ENCODE results near the gene CADPS2. TPM values are rescaled to one million over a fixed set of nuclear protein-coding genes. Genes with fewer than 3 reads are reported as not detected.

Gene CADPS2
- total and polyA plus RNA-seq, 5 donors from 2014 or later = 0.07 TPM; not detected in 4

DNA sequence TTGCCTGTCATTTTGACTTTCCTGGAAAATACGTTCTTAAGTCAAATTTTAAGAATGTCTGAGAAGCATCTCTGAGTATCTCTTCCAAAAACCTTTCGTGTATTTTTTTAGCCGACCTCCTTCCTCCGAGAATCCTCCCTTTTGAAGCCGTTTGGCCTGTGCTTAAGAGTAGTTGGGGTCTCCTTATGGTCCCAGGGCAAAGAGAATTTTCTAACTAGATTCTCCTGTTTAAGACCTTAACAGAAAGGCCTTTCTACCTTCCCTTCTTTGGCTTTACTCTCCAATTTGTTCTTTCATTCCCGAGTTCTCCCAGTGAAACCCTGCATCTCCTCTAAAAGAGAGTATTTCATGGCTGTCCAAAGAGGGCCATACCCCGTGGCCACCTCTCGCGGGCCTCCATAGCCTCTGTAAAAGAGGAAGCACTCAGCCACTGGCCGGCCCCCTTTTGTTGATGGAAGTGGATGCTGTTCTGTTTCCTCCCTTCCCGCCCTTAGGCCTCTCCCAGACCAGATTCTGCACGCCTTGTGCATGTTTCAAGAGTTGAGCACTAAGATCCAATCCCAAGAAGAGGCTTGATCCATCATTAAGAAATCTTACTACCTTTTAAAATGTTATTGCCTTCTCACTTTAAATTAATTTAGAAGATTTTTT, 575.1 kb downstream of the CADPS2 start:
- Mint-ChIP-seq H3K4me3 (no peak overlapping the region), H3K4me1 (peaks cover 0 to 5% (median 0%) of the 10 kb centered on the region in 4 donors), H3K9me3 (peaks cover 0 to 4% (median 0%) of the 10 kb centered on the region in 7 donors), H3K36me3 (peaks cover 4% of the 10 kb centered on the region), H3K27ac (no peak overlapping the region), H3K27me3 (peaks cover 82% of the 10 kb centered on the region)
- ATAC-seq (ENCODE audit: low read depth in 2 of 2) (no peak), DNase-seq (no peak)
- Histone ChIP-seq H3K36me3 (ENCODE audit: control insufficient read depth, insufficient read depth, low read length) (no peaks in the 10 kb centered on the region), H3K9me3 (ENCODE audit: control insufficient read depth in 2 of 2, low read length in 2 of 2) (no peaks in the 10 kb centered on the region), H3K4me1 (ENCODE audit: control insufficient read depth, insufficient read depth, low read length, poor library complexity, severe bottlenecking) (no peaks in the 10 kb centered on the region), H3K4me3 (ENCODE audit: low read depth, low read length) (no peak overlapping the region), H3K27ac (ENCODE audit: insufficient read depth, low read length, poor library complexity, severe bottlenecking) (no peak overlapping the region), H3K27me3 (ENCODE audit: control insufficient read depth, insufficient read depth, low read length) (peaks cover 29% of the 10 kb centered on the region)

DNA sequence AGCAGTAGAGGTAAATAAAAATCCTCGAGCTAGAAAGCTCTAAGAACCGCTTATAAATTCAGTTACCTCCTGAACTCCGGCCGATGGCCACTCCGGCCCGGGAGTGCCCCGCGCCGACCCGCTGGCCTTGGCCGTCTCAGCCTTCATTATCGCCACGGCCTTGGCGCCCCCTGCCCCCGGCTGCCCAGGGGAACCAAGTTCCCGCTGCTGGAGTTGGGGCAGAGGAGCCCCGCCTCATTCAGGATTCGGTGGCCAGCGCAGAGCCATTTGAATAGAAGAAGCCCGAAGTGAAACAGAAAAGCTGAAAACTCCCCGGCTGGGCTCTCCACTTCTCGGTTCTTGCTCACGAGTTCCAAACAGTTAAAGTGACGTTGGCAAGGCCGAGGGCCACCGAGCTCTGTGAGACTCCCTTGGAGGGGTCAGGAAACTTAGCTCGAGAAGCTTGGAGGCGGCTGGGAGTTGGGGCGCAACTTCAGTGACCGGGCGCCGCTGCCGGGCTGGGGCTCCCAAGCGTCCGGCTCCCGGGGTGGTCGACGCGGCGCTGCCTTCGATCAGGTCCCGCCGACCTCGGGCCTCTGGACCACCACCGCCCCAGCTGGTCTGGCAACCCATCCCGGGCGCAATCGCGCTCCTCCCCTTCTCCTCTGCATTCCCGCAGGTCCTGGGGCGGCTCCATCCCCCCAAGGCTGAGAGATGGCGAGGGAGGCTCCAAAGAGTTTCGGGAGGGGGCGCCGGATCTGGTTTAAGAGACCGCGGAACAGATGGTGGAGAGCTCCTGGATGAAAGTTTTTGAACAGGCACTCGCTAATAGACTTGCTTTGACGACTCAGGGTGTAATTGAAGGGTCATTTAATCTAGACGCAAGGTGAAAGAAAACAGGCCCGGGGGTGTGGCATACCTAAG, 575.9 kb downstream of the CADPS2 start:
- no peak overlapping the region for H3K4me3 Mint-ChIP-seq
- ATAC-seq (ENCODE audit: low read depth in 2 of 2) = no peak
- peaks cover 27% of the 10 kb centered on the region for H3K27me3 ChIP-seq (ENCODE audit: control insufficient read depth, insufficient read depth, low read length)

DNA sequence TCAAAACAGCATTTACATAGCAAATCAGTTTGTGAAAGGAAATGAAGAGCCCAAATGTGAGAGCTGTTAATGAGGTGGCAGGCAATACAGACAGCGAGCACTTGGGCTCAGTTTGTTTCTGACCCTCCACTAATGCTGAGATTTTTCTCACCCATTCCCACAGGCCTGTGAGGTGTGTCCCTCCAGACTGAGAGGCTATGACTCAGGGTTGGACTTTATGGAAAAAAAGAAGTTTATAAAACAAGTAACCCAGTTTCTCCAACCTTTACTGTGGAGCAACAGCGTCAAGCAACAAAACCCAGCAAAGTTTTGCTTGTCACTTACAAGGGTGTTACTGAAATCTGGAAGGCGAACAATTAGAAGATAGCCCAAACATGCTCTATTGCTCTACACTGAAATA, 576.8 kb downstream of the CADPS2 start:
- no peaks in the 10 kb centered on the region for H3K4me1 ChIP-seq (ENCODE audit: control insufficient read depth, insufficient read depth, low read length, poor library complexity, severe bottlenecking)
- H3K36me3 ChIP-seq (ENCODE audit: control insufficient read depth, insufficient read depth, low read length) = no peaks in the 10 kb centered on the region
- no peak overlapping the region for H3K4me3 Mint-ChIP-seq
- H3K9me3 Mint-ChIP-seq = peaks cover 0 to 3% (median 0%) of the 10 kb centered on the region in 7 donors
- H3K4me3 ChIP-seq (ENCODE audit: low read depth, low read length) = no peak overlapping the region
- H3K36me3 Mint-ChIP-seq = peaks cover 4% of the 10 kb centered on the region
- ATAC-seq (ENCODE audit: low read depth in 2 of 2) = no peak
- no peaks in the 10 kb centered on the region for H3K9me3 ChIP-seq (ENCODE audit: control insufficient read depth in 2 of 2, low read length in 2 of 2)
- H3K27me3 Mint-ChIP-seq = peaks cover 74% of the 10 kb centered on the region
- no peak for DNase-seq
- peaks cover 0 to 5% (median 0%) of the 10 kb centered on the region in 4 donors for H3K4me1 Mint-ChIP-seq
- no peak overlapping the region for H3K27ac Mint-ChIP-seq
- peaks cover 26% of the 10 kb centered on the region for H3K27me3 ChIP-seq (ENCODE audit: control insufficient read depth, insufficient read depth, low read length)
- no peak overlapping the region for H3K27ac ChIP-seq (ENCODE audit: insufficient read depth, low read length, poor library complexity, severe bottlenecking)

More for the DNA sequence above, 575.9 kb downstream of the CADPS2 start:
- no peak for DNase-seq
- peaks cover 0 to 5% (median 0%) of the 10 kb centered on the region in 4 donors for H3K4me1 Mint-ChIP-seq
- Histone ChIP-seq H3K36me3 (ENCODE audit: control insufficient read depth, insufficient read depth, low read length) (no peaks in the 10 kb centered on the region), H3K4me3 (ENCODE audit: low read depth, low read length) (no peak overlapping the region), H3K4me1 (ENCODE audit: control insufficient read depth, insufficient read depth, low read length, poor library complexity, severe bottlenecking) (no peaks in the 10 kb centered on the region), H3K27ac (ENCODE audit: insufficient read depth, low read length, poor library complexity, severe bottlenecking) (no peak overlapping the region), H3K9me3 (ENCODE audit: control insufficient read depth in 2 of 2, low read length in 2 of 2) (no peaks in the 10 kb centered on the region)
- H3K27ac Mint-ChIP-seq = no peak overlapping the region
- peaks cover 0 to 4% (median 0%) of the 10 kb centered on the region in 7 donors for H3K9me3 Mint-ChIP-seq
- peaks cover 4% of the 10 kb centered on the region for H3K36me3 Mint-ChIP-seq
- H3K27me3 Mint-ChIP-seq = peaks cover 78% of the 10 kb centered on the region

DNA sequence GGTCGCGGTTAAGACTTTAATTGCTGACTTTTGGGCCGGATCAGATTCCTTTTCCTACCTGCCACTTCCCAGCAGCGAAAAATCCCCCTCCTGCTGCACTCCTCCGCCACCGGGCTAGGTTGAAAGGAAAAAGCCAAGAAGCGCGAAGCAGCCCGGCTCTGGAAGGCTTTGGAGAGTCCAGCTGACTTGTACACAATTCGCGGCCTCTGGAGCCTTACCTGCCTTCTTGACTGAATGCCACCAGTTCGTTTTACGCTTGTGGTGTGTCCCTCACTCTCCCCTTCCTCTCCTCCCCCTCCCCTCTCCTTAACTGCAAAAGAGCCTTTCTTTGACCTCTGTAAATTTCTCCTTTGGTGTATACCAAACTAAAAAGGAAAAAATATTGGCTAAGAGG, 579.0 kb downstream of the CADPS2 start:
- no peak for DNase-seq
- Histone ChIP-seq H3K27me3 (ENCODE audit: control insufficient read depth, insufficient read depth, low read length) (peaks cover 24% of the 10 kb centered on the region), H3K9me3 (ENCODE audit: control insufficient read depth in 2 of 2, low read length in 2 of 2) (no peaks in the 10 kb centered on the region), H3K4me1 (ENCODE audit: control insufficient read depth, insufficient read depth, low read length, poor library complexity, severe bottlenecking) (no peaks in the 10 kb centered on the region), H3K36me3 (ENCODE audit: control insufficient read depth, insufficient read depth, low read length) (no peaks in the 10 kb centered on the region), H3K27ac (ENCODE audit: insufficient read depth, low read length, poor library complexity, severe bottlenecking) (no peak overlapping the region), H3K4me3 (ENCODE audit: low read depth, low read length) (no peak overlapping the region)
- peaks cover 81% of the 10 kb centered on the region for H3K27me3 Mint-ChIP-seq
- peaks cover 0 to 5% (median 0%) of the 10 kb centered on the region in 4 donors for H3K4me1 Mint-ChIP-seq
- peaks cover 4% of the 10 kb centered on the region for H3K36me3 Mint-ChIP-seq
- H3K9me3 Mint-ChIP-seq = peaks cover 0 to 6% (median 0%) of the 10 kb centered on the region in 7 donors
- no peak overlapping the region for H3K27ac Mint-ChIP-seq
- ATAC-seq (ENCODE audit: low read depth in 2 of 2) = no peak
- H3K4me3 Mint-ChIP-seq = no peak overlapping the region

DNA sequence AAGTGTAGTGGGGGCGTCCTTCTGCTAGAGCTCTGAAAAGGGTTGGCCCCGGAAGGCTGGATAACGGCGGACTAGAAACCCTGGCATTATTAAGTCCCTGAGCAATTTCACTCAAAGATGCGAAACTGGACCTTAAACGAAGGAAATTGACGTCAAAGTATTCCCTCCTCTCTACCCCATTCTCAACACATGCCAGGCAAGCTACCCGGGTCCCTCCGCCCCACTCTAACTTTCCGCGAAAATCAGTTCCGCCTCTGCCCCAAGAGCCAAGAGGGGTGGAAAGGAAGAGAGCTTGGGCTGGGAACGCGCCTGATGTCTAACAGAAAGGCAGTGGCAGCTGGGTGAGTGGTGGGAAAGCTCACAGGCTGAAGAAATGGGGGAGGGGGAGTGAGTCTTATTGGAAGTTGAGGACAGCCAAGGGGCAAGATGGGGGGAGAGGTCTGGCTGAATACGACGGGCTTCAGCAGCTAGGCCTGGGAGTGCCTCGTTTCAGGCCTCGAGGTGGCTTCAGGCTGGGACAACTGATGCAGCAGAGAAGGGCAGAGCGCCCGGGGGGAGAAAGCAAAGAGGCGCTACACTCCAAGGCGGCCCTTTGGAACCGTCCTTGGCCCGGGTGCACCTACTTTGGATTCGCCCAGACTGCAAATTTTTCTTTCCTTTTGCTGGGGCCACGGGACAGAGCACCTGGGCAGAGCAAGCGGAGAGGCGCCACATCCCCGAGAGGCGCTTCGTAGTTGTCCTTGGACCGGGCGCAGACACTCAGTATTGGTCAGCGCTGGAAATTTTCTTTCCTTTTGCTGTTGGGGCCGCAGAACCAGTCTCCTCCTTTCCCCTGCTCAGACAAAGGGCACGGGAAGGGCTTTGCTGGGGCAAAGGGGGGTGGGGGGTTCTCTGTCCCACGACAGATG, 579.7 kb downstream of the CADPS2 start:
- Mint-ChIP-seq H3K27ac (no peak overlapping the region), H3K4me1 (peaks cover 0 to 5% (median 0%) of the 10 kb centered on the region in 4 donors), H3K27me3 (peaks cover 80% of the 10 kb centered on the region), H3K9me3 (peaks cover 0 to 7% (median 0%) of the 10 kb centered on the region in 7 donors), H3K36me3 (peaks cover 4% of the 10 kb centered on the region), H3K4me3 (no peak overlapping the region)
- Histone ChIP-seq H3K9me3 (ENCODE audit: control insufficient read depth in 2 of 2, low read length in 2 of 2) (no peaks in the 10 kb centered on the region), H3K36me3 (ENCODE audit: control insufficient read depth, insufficient read depth, low read length) (no peaks in the 10 kb centered on the region), H3K27ac (ENCODE audit: insufficient read depth, low read length, poor library complexity, severe bottlenecking) (no peak overlapping the region), H3K4me1 (ENCODE audit: control insufficient read depth, insufficient read depth, low read length, poor library complexity, severe bottlenecking) (no peaks in the 10 kb centered on the region), H3K27me3 (ENCODE audit: control insufficient read depth, insufficient read depth, low read length) (peaks cover 25% of the 10 kb centered on the region), H3K4me3 (ENCODE audit: low read depth, low read length) (no peak overlapping the region)
- no peak for ATAC-seq (ENCODE audit: low read depth in 2 of 2)
- DNase-seq = no peak

DNA sequence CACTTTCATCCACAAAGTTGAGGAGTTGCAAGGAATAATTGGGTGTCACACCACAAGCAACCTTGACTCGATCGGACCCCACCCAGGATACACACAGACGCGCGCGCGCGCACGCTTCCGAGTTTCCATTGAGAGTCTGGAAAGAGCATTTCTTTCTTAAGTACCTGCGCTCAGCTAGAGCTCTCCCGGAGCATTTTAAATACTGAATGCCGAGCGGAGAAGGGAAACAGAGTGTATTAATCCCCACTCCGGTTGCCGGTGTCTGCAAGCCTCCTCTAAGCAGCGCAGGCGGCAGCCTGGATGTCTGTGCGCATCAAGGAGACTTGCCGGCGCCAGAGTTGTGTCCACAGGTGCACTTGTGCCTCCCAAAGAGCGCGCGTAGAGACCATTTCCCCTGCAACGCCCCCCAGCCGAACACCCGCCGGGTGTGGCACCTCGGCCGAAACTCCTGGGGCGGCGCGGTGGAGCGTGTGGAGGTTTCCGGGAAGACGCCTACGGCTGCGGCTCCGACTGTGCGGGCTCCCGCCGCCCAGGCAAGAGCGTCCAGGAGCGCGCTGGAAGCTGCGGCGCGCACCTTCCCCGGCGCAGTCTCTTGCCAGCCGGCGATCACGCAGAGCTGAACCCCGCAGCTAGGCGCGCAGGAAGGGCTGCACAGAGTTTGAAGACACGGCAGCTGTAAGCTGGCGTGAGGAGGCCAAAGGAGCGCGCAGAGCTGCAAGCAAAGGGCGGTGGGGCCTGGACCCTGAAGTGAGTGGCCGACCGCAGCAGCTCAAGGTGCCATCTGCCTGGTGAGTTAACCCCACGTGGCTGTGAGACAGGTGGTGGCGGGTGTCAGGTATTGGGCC, 580.6 kb downstream of the CADPS2 start:
- H3K27me3 ChIP-seq (ENCODE audit: control insufficient read depth, insufficient read depth, low read length) = peaks cover 26% of the 10 kb centered on the region
- H3K27ac ChIP-seq (ENCODE audit: insufficient read depth, low read length, poor library complexity, severe bottlenecking) = no peak overlapping the region
- no peaks in the 10 kb centered on the region for H3K36me3 ChIP-seq (ENCODE audit: control insufficient read depth, insufficient read depth, low read length)
- H3K4me3 ChIP-seq (ENCODE audit: low read depth, low read length) = no peak overlapping the region
- no peaks in the 10 kb centered on the region for H3K9me3 ChIP-seq (ENCODE audit: control insufficient read depth in 2 of 2, low read length in 2 of 2)
- Mint-ChIP-seq H3K27ac (no peak overlapping the region), H3K9me3 (peaks cover 0 to 9% (median 2%) of the 10 kb centered on the region in 7 donors), H3K36me3 (peaks cover 4% of the 10 kb centered on the region), H3K4me1 (peaks cover 0 to 2% (median 0%) of the 10 kb centered on the region in 4 donors), H3K4me3 (no peak overlapping the region), H3K27me3 (peaks cover 80% of the 10 kb centered on the region)
- no peaks in the 10 kb centered on the region for H3K4me1 ChIP-seq (ENCODE audit: control insufficient read depth, insufficient read depth, low read length, poor library complexity, severe bottlenecking)
- DNase-seq (no peak), ATAC-seq (ENCODE audit: low read depth in 2 of 2) (no peak)

Measured in CD4-positive, CD25-positive, alpha-beta regulatory T cell (primary cell).